ENCODE data around the gene ICE2. TPM values are rescaled to one million over a fixed set of nuclear protein-coding genes. Genes with fewer than 3 reads are reported as not detected.

ICE2 gene
- polyA plus RNA-seq, 3 donors = 10.0 to 27.0 (median 24.8) TPM

GRCh38 chr15:60374628-60375081 lies 104.3 kb downstream of the ICE2 start:
- no peaks in the 10 kb centered on the region for H3K9me3 ChIP-seq (replicated peaks in 1 of 2; ENCODE audit: control insufficient read depth in 1 of 2, insufficient read depth in 1 of 2, low read length in 2 of 2)
- WGBS (ENCODE audit: insufficient coverage) = 98% methylated on average over 4 of the region's 7 CpGs
- H3K36me3 ChIP-seq (replicated peaks in 1 of 2; ENCODE audit: control insufficient read depth in 1 of 2, insufficient read depth in 2 of 2, low read length in 2 of 2) = peaks cover 90 to 95% of the 10 kb centered on the region in 2 donors
- H3K4me3 ChIP-seq (replicated peaks in 1 of 3; ENCODE audit: low read depth in 2 of 3, low read length in 3 of 3) = no peak overlapping the region
- H3K36me3 Mint-ChIP-seq = peaks cover 71 to 91% of the 10 kb centered on the region in 2 donors
- peak overlapping the region in 2 of 7 donors; percentile 15 to 18 for H3K27ac Mint-ChIP-seq
- peak overlapping the region in 1 of 2 donors; percentile 36 for H3K27ac ChIP-seq (ENCODE audit: low read depth in 1 of 2, low read length in 2 of 2)
- no peaks in the 10 kb centered on the region for H3K27me3 ChIP-seq (ENCODE audit: control insufficient read depth in 2 of 2, insufficient read depth in 2 of 2, low read length in 2 of 2)
- no peaks in the 10 kb centered on the region for H3K9me3 Mint-ChIP-seq
- peaks cover 99% of the 10 kb centered on the region for H4K20me1 ChIP-seq (ENCODE audit: insufficient read depth, low read length)
- H2AFZ ChIP-seq (ENCODE audit: insufficient read depth, low read depth, low read length, poor library complexity, severe bottlenecking) = no peak overlapping the region
- no peaks in the 10 kb centered on the region for H3K4me1 Mint-ChIP-seq
- peaks cover 99% of the 10 kb centered on the region for H3K79me2 ChIP-seq (ENCODE audit: insufficient read depth, low read length)
- H3K27me3 Mint-ChIP-seq (ENCODE audit: low read depth in 3 of 3) = no peaks in the 10 kb centered on the region
- no peak overlapping the region for H3K4me3 Mint-ChIP-seq
- intact Hi-C loops (cut with micrococcal nuclease) = no loop called here
- H3K4me2 ChIP-seq (replicated peaks; ENCODE audit: extremely low read depth, low read length, poor library complexity, severe bottlenecking) = no peak overlapping the region
- no peak overlapping the region for H3K9ac ChIP-seq (ENCODE audit: insufficient read depth, low read length, poor library complexity, severe bottlenecking)
- no peaks in the 10 kb centered on the region for H3K4me1 ChIP-seq (ENCODE audit: control insufficient read depth in 1 of 2, insufficient read depth in 2 of 2, low read length in 2 of 2)
- TF ChIP-seq CTCF (IDR thresholded peaks at IDR 0.05) = no peak
- DNase-seq = no peak

- peaks cover 99% of the 10 kb centered on the region for H3K79me2 ChIP-seq (ENCODE audit: insufficient read depth, low read length)
- H3K9me3 ChIP-seq (replicated peaks in 1 of 2; ENCODE audit: control insufficient read depth in 1 of 2, insufficient read depth in 1 of 2, low read length in 2 of 2) = no peaks in the 10 kb centered on the region
- Mint-ChIP-seq H3K4me1 (no peaks in the 10 kb centered on the region), H3K9me3 (no peaks in the 10 kb centered on the region), H3K4me3 (no peak overlapping the region), H3K27ac (no peak overlapping the region), H3K36me3 (peaks cover 71 to 91% of the 10 kb centered on the region in 2 donors), H3K27me3 (ENCODE audit: low read depth in 3 of 3) (no peaks in the 10 kb centered on the region)
- no peaks in the 10 kb centered on the region for H3K27me3 ChIP-seq (ENCODE audit: control insufficient read depth in 2 of 2, insufficient read depth in 2 of 2, low read length in 2 of 2)
- no peak overlapping the region for H3K9ac ChIP-seq (ENCODE audit: insufficient read depth, low read length, poor library complexity, severe bottlenecking)
- TF ChIP-seq CTCF (IDR thresholded peaks at IDR 0.05) = no peak
- intact Hi-C loops (cut with micrococcal nuclease) = no loop called here
- 100% methylated on average over 1 of the region's 4 CpGs for WGBS (ENCODE audit: insufficient coverage)
- H4K20me1 ChIP-seq (ENCODE audit: insufficient read depth, low read length) = peaks cover 99% of the 10 kb centered on the region
- H2AFZ ChIP-seq (ENCODE audit: insufficient read depth, low read depth, low read length, poor library complexity, severe bottlenecking) = no peak overlapping the region
- H3K4me1 ChIP-seq (ENCODE audit: control insufficient read depth in 1 of 2, insufficient read depth in 2 of 2, low read length in 2 of 2) = no peaks in the 10 kb centered on the region
- peaks cover 86 to 95% of the 10 kb centered on the region in 2 donors for H3K36me3 ChIP-seq (replicated peaks in 1 of 2; ENCODE audit: control insufficient read depth in 1 of 2, insufficient read depth in 2 of 2, low read length in 2 of 2)
- no peak overlapping the region for H3K4me3 ChIP-seq (replicated peaks in 1 of 3; ENCODE audit: low read depth in 2 of 3, low read length in 3 of 3)
- H3K27ac ChIP-seq (ENCODE audit: low read depth in 1 of 2, low read length in 2 of 2) = peak overlapping the region in 1 of 2 donors; percentile 36
- H3K4me2 ChIP-seq (replicated peaks; ENCODE audit: extremely low read depth, low read length, poor library complexity, severe bottlenecking) = no peak overlapping the region
- DNase-seq = no peak
These were observed 104.7 kb downstream of the ICE2 start for GRCh38 chr15:60374209-60374608.
